ENCODE measurements around the gene CELSR3. TPM values are rescaled to one million over a fixed set of nuclear protein-coding genes. Genes with fewer than 3 reads are reported as not detected.
A peak's percentile ranks its signal among the peaks of the same experiment; 100 is the strongest.

CELSR3 gene
- total RNA-seq, 1 donor from 2014 or later: 9.8 TPM

- no peak for DNase-seq (ENCODE audit: extremely low spot score, unreplicated experiment)
- Mint-ChIP-seq H3K27ac (no peak overlapping the region), H3K4me1 (ENCODE audit: unreplicated experiment) (peaks cover 14% of the 10 kb centered on the region), H3K4me3 (no peak overlapping the region), H3K9me3 (no peaks in the 10 kb centered on the region), H3K36me3 (peaks cover 17% of the 10 kb centered on the region), H3K27me3 (no peaks in the 10 kb centered on the region)
- TF ChIP-seq CTCF (conservative IDR thresholded peaks at IDR 0.05): no peak
Observed at GRCh38 chr3:48607519-48607918, 55.2 kb downstream of the CELSR3 start.

GRCh38 chr3:48601622-48601994 lies 61.1 kb downstream of the CELSR3 start:
- no peak for DNase-seq (ENCODE audit: extremely low spot score, unreplicated experiment)
- TF ChIP-seq CTCF (conservative IDR thresholded peaks at IDR 0.05): no peak
- Mint-ChIP-seq H3K9me3 (no peaks in the 10 kb centered on the region), H3K4me3 (no peak overlapping the region), H3K36me3 (peaks cover 20% of the 10 kb centered on the region), H3K27me3 (no peaks in the 10 kb centered on the region), H3K27ac (no peak overlapping the region), H3K4me1 (ENCODE audit: unreplicated experiment) (peaks cover 24% of the 10 kb centered on the region)

GRCh38 chr3:48600711-48601621 lies 61.7 kb downstream of the CELSR3 start:
- no peak for TF ChIP-seq CTCF (conservative IDR thresholded peaks at IDR 0.05)
- Mint-ChIP-seq H3K4me1 (ENCODE audit: unreplicated experiment) (peaks cover 28% of the 10 kb centered on the region), H3K36me3 (peaks cover 22% of the 10 kb centered on the region), H3K9me3 (no peaks in the 10 kb centered on the region), H3K27ac (no peak overlapping the region), H3K27me3 (peaks cover 3% of the 10 kb centered on the region), H3K4me3 (no peak overlapping the region)
- no peak for DNase-seq (ENCODE audit: extremely low spot score, unreplicated experiment)

GRCh38 chr3:48599509-48600285 lies 63.0 kb downstream of the CELSR3 start:
- Mint-ChIP-seq H3K27me3 (peaks cover 3% of the 10 kb centered on the region), H3K27ac (peak overlapping the region; percentile 84), H3K4me1 (ENCODE audit: unreplicated experiment) (peaks cover 32% of the 10 kb centered on the region), H3K36me3 (peaks cover 23% of the 10 kb centered on the region), H3K4me3 (peak overlapping the region; percentile 44), H3K9me3 (no peaks in the 10 kb centered on the region)
- no peak for TF ChIP-seq CTCF (conservative IDR thresholded peaks at IDR 0.05)
- no peak for DNase-seq (ENCODE audit: extremely low spot score, unreplicated experiment)

GRCh38 chr3:48599077-48599501 lies 63.6 kb downstream of the CELSR3 start:
- H3K27ac Mint-ChIP-seq: peak overlapping the region; percentile 84
- H3K27me3 Mint-ChIP-seq: peaks cover 3% of the 10 kb centered on the region
- peaks cover 17% of the 10 kb centered on the region for H3K36me3 Mint-ChIP-seq
- H3K4me3 Mint-ChIP-seq: peak overlapping the region; percentile 44
- no peak for TF ChIP-seq CTCF (conservative IDR thresholded peaks at IDR 0.05)
- peaks cover 32% of the 10 kb centered on the region for H3K4me1 Mint-ChIP-seq (ENCODE audit: unreplicated experiment)
- H3K9me3 Mint-ChIP-seq: no peaks in the 10 kb centered on the region
- no peak for DNase-seq (ENCODE audit: extremely low spot score, unreplicated experiment)

Data from type B pancreatic cell (in vitro differentiated cells).